Measurements from ENCODE around the gene TSPAN15.
"Not testable (repeated sequence)": the region's sequence is repeated elsewhere in the genome, so short reads cannot be mapped to it uniquely, and the experiment has no call there.

TSPAN15 gene

DNA sequence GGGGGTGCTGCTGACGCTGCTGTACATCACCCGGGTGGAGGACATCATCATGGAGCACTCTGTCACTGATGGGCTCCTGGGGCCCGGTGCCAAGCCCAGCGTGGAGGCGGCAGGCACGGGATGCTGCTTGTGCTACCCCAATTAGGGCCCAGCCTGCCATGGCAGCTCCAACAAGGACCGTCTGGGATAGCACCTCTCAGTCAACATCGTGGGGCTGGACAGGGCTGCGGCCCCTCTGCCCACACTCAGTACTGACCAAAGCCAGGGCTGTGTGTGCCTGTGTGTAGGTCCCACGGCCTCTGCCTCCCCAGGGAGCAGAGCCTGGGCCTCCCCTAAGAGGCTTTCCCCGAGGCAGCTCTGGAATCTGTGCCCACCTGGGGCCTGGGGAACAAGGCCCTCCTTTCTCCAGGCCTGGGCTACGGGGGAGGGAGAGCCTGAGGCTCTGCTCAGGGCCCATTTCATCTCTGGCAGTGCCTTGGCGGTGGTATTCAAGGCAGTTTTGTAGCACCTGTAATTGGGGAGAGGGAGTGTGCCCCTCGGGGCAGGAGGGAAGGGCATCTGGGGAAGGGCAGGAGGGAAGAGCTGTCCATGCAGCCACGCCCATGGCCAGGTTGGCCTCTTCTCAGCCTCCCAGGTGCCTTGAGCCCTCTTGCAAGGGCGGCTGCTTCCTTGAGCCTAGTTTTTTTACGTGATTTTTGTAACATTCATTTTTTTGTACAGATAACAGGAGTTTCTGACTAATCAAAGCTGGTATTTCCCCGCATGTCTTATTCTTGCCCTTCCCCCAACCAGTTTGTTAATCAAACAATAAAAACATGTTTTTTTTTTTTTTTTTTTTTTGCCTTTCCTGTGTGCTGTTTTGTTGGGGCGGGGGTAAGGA is 55.8 kb downstream of the TSPAN15 start:
- in situ Hi-C loops (cut with MboI; ENCODE audit: low pct_unique_long_range_greater_than_20kb, low sequenced_read_pairs): loop anchor here (10.0 to 25.0 kb wide), 2 partner anchors 72 to 270 kb away; no protein-coding TSS in a partner anchor
- peak; percentile 12 for DNase-seq

DNA sequence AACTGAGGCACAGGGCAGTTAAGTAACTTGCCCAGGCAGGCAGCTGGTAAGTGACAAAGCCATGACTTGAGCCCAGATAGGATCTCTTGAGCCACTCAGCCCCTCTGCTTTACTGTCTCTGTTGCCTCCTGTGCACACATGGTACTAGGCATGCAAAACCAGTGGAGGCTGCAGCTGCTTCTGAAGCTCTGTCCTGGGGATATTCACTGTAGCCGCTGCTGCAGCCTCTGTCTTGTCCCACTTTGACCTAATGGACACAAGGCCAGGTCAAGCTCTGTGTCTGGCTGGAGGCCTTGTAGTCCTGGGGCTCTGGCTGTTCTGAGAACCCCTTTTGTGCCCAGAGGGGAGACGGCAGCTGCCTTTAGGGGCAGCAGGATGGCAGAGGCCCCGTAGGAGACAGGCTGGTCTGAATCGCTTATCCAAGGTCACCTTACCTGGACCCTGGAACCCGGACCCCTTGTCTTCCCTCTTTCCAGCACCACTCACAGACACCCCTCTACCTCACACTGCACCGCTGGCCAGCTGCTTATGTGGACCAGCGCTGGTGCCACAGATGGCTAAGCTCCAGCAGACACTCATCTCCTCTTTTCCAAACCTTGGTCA is 57.6 kb downstream of the TSPAN15 start:
- in situ Hi-C loops (cut with MboI; ENCODE audit: low pct_unique_long_range_greater_than_20kb, low sequenced_read_pairs): loop anchor here (10.0 to 25.0 kb wide), 2 partner anchors 74 to 272 kb away; no protein-coding TSS in a partner anchor
- no peak for DNase-seq

DNA sequence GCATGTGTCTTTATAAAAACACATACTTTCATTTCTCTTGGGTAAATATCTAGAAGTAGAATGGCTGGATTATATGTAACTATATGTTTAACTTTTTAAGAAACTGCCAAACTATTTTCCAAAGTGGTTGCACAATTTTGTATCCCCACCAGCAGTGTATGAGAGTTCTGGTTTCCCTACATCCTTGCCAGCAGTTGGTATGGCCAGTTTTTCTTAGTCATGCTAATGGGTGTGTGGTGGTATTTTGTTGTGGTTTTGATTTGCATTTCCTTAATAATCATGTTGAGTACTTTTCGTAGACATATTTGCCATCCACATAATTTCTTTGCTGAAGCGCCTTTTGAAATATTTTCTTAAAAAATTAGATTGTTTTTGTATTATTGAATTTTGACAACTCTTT is 61.6 kb downstream of the TSPAN15 start:
- in situ Hi-C loops (cut with MboI; ENCODE audit: low pct_unique_long_range_greater_than_20kb, low sequenced_read_pairs): loop anchor here (10.0 to 25.0 kb wide), 2 partner anchors 122 to 276 kb away; partner anchors contain the start of gene FAM241B

DNA sequence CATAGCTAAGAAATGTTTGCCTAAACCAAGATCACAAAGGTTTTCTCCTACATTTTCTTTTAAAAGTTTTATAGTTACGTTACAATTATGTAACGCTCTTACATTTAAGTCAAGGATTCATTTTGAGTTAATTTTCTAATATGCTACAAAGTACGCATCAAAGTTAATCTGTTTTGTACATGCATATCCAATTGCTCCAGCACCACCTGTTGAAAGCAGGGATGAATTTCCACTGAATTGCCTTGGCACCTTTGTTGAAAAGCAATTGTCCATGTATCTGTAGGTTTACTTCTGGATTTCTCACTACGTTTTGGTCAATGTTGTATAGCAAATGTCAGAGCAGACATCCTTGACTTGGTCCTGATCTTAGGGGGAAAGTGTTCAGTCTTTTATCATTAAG is 62.4 kb downstream of the TSPAN15 start:
- no peak for DNase-seq
- in situ Hi-C loops (cut with MboI; ENCODE audit: low pct_unique_long_range_greater_than_20kb, low sequenced_read_pairs): loop anchor here (10.0 to 25.0 kb wide), 2 partner anchors 121 to 276 kb away; partner anchors contain the start of gene FAM241B

More for the DNA sequence above, 61.6 kb downstream of the TSPAN15 start:
- DNase-seq: no peak

DNA sequence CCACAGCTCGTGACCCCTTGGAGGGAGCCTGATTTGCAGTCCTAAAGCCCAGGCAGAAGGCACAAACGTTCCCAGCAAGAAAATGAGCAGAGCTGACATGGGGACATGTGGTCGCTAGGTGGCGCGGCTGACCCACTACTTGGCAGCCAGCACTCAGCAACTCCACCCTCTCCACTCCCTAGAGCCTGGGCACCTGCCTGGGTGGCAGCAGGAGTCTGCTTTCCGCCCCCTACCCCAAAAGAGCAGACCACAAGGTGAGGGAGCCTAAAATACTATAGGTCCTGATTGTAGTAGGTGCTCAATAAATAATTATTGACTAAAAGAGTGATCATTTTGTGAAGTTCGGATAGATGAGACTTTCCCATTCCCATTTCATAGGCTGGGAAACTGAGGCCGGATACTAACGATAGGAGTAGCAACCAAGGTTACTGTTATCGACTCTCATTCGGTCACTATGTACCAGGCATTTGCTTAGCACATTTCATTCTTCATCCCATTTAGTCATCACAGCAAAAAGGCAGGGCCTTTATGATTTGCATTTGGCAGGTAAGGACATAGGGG is 64.5 kb downstream of the TSPAN15 start:
- in situ Hi-C loops (cut with MboI; ENCODE audit: low pct_unique_long_range_greater_than_20kb, low sequenced_read_pairs): loop anchor here (10.0 to 25.0 kb wide), 2 partner anchors 119 to 278 kb away; partner anchors contain the start of gene FAM241B
- peak; percentile 86 for DNase-seq

DNA sequence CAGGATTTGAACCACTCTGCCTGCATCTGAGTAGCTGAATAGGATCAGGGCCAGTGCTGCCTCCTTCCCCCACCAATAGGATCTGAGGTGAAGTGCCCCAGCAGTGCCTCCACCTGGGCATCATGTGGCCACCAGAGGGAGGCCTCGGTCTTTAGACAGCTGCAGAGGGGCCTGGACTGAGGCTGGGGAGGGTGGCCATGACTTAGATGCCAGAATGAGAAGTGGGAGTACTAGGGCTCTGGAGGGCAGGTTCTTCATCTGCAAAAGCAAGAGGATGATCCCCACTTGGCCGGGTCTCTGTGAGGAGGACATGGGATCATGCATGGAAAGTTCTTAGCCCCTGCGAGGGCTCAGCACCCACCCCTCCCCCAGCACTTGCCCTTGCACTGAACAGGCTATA is 65.1 kb downstream of the TSPAN15 start:
- in situ Hi-C loops (cut with MboI; ENCODE audit: low pct_unique_long_range_greater_than_20kb, low sequenced_read_pairs): loop anchor here (10.0 to 25.0 kb wide), 2 partner anchors 118 to 279 kb away; partner anchors contain the start of gene FAM241B
- peak; percentile 45 for DNase-seq

DNA sequence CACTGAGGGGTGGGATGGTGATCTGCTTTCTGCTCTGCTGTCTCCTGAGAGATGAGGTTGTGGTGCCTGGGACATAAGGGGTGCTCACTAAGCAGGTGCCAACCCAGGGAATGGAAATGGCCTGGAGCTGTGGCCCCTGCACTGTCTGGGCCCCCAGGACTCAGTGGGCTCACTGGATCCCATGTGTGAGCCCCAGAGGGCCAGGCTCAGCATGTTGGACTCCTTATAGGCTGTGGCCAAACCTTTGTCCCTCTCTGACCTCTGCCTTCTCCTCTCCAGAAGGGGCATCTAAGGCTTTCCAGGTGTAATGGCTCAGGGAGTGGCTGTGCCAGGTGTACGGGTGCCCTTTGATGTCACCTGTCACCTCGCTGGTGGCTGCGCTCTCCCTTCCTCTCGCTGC is 65.5 kb downstream of the TSPAN15 start:
- DNase-seq: no peak
- in situ Hi-C loops (cut with MboI; ENCODE audit: low pct_unique_long_range_greater_than_20kb, low sequenced_read_pairs): loop anchor here (10.0 to 25.0 kb wide), 2 partner anchors 118 to 279 kb away; partner anchors contain the start of gene FAM241B

DNA sequence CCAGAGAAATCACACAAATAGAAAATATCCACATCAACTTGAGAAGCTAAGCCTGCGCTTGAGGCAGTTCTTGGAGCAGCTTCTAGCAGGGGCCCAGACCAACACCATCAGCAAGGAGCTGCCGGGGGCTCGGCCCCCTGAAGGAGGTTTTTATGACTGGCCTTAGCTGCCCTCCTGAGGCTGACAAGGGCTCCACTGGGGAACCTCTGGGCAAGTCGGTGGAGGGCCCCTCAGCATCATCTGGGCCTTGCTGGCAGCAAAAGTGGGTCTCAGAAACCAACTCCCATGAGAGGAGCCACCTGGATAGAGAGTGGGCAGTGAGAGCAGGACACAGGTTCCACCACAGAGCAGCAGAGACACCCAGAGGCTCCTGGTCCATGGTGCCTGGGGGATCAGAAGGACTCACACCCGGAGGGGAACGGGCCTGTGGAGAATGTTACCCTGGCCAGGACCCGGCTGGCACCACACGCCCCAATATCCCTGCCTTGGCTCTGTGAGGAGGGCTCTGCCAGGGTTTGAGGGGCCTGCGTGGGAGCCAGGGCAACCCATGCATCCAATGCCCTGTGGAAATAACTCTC is 66.1 kb downstream of the TSPAN15 start:
- no peak for DNase-seq
- in situ Hi-C loops (cut with MboI; ENCODE audit: low pct_unique_long_range_greater_than_20kb, low sequenced_read_pairs): loop anchor here (10.0 to 25.0 kb wide), 2 partner anchors 117 to 280 kb away; partner anchors contain the start of gene FAM241B

DNA sequence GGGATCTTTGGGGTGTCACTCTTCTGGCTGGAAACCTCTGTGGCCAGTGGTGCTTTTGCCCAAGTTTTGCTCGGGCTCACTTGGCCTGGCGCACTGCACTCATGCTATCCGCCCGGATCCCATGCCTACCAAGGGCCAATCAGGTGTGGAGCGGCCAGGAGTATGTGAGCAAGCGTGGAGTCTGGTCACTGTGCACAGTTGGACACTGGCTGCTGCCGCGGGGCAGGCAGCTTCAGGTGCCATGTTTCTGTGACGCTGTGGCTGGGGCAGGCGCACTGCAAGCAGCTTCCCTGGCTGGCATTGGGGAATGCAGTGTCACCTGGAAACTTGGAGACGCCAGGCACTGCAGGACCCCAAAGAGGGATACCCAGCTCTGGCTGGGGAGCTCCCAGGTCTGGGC is 76.7 kb downstream of the TSPAN15 start:
- in situ Hi-C loops (cut with MboI; ENCODE audit: low pct_unique_long_range_greater_than_20kb, low sequenced_read_pairs): no loop called here
- no peak for DNase-seq

DNA sequence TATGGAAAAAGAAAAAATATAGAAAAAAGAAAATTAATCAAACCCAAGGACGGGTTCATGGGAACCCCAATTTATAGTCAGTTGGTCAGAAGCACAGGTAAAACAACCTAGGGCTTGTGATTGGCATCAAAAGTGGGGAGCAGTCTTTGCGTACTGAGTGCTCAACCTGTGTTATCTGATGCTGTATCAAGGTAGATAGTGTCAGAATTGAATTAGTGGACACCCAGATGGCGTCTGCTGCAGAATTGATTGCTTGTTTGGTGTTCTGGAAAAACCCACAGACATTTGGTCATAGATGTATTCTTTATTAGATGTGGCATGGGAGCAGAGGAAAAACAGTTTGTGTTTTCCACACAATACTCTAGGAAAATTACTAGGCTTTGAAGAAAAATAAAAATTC is 82.4 kb downstream of the TSPAN15 start:
- no peak for DNase-seq
- in situ Hi-C loops (cut with MboI; ENCODE audit: low pct_unique_long_range_greater_than_20kb, low sequenced_read_pairs): no loop called here

DNA sequence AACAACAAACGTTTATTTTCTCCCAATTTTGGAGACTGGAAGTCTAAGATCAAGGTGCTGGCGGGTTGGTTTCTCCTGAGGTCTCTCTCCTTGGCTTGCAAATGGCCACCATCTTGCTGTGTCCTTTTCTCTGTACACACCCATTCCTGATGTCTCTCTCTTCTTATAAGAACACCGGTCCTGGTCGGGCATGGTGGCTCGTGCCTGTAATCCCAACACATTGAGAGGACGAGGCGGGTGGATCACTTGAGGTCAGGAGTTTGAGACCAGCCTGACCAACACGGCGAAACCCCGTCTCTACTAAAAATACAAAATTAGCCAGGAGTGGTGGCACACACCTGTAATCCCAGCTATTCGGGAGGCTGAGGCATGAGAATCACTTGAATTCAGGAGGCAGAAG is 85.3 kb downstream of the TSPAN15 start:
- in situ Hi-C loops (cut with MboI; ENCODE audit: low pct_unique_long_range_greater_than_20kb, low sequenced_read_pairs); DNase-seq: not testable (repeated sequence)

DNA sequence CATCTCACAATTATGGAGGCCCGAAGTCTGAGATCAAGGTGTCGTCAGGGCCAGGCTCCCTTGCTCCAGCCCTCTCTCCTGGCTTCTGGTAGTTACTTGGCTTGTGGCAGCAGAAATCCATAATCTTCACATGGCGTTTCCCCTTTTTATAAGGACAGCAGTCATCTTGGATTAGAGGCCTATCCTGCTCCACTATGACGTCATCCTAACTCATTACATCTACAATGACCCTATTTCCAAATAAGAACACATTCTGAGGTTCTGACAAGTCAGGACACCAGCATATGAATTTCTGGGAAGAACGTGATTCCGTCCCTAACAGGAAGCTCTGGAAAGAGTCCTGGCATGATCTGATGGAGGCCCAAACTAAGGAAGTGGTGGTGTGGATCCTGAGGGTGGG is 86.2 kb downstream of the TSPAN15 start:
- in situ Hi-C loops (cut with MboI; ENCODE audit: low pct_unique_long_range_greater_than_20kb, low sequenced_read_pairs): no loop called here
- DNase-seq: no peak

DNA sequence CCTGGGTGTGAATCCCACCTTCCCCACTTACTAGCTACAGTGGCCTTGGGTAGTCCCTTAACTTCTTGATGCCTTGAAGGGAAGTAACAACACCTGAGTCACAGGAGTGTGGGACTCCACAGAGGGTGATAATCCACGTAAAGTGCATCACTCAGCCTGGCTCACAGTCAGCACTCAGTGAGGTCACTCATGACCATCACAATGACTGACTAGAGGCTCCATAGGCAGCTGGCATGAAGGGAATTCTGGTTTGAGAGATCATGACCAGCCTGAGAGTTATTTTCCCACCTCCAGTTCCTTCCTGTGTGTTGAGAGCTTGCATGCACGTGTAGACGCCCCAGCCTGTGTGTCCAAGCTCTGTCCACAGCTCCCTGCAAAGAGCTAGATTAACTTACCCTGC is 87.2 kb downstream of the TSPAN15 start:
- DNase-seq: no peak
- in situ Hi-C loops (cut with MboI; ENCODE audit: low pct_unique_long_range_greater_than_20kb, low sequenced_read_pairs): no loop called here

DNA sequence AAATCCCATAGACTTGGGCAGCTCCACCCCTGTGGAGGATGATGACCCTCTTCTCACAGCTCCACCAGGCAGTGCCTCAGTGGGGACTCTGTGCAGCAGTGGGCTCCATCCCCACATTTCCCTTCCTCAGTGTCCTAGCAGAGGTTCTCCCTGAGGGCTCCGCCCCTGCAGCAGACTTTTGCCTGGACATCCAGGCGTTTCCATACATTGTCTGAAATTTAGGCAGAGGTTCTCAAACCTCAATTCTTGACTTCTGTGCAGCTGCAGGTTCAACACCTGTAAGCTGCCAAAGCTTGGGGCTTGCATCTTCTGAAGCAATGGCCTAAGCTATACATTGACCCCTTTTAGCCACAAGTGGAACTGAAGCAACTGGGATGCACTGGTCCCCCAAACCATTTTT is 90.2 kb downstream of the TSPAN15 start:
- in situ Hi-C loops (cut with MboI; ENCODE audit: low pct_unique_long_range_greater_than_20kb, low sequenced_read_pairs): no loop called here
- DNase-seq: no peak

DNA sequence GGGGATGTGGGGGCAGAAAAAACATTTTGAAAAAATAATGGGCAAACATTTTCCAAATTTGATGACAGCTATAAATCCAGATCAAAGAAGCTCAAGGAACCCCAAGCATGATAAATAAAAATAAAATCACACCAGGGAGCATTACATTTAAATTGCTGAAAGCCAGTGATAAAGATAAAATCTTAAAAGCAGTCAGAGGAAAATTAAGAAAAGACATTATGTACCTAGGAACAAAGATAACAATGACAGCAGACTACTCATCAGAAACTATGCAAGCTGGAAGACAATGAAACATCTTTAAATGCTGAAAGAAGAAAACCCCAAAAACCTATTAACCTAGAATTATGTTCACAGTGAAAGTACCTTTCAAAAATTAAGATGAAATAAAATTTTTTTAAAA is 98.7 kb downstream of the TSPAN15 start:
- peak; percentile 5 for DNase-seq

DNA sequence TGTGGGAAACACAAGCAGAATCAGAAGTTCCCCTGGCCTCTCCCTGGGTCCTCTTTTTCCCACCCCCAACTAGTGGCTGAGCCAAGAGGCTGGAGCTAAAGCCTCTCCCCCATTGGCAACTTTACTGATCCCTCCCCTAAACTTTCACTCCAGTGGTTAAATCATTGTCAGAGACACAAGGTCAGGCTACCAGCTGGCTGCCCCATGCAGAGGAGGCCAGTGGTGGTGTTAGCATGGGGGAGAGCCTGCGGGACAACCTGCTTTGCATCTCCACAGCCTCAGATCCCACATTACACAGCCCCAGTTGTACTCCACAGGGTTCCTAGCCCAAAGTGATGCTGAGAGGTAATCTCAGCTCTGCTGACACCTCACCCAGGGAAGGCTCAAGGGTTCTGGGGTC is 101.0 kb downstream of the TSPAN15 start:
- no peak for DNase-seq
- in situ Hi-C loops (cut with MboI; ENCODE audit: low pct_unique_long_range_greater_than_20kb, low sequenced_read_pairs): no loop called here

More for the DNA sequence above, 98.7 kb downstream of the TSPAN15 start:
- in situ Hi-C loops (cut with MboI; ENCODE audit: low pct_unique_long_range_greater_than_20kb, low sequenced_read_pairs): no loop called here

DNA sequence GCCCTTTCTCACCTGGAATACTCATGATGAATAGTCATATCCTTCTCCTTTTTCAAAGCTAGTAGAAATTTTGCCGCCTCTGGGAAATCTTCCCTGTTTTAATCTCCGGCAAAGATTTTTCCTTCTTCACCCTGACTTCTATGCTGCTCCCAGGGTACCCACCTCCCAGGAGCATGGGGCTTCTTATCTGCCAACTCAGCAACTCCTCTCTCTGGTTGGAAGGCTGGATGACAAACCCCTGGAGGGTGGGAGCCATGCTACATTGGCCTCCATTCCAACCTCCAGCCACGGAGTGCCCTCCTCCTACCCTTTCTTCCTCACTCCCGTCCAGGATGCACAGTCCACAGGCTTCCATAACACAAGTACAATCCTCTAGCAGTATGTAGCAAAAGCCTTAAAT is 102.1 kb downstream of the TSPAN15 start:
- DNase-seq: no peak
- in situ Hi-C loops (cut with MboI; ENCODE audit: low pct_unique_long_range_greater_than_20kb, low sequenced_read_pairs): no loop called here

DNA sequence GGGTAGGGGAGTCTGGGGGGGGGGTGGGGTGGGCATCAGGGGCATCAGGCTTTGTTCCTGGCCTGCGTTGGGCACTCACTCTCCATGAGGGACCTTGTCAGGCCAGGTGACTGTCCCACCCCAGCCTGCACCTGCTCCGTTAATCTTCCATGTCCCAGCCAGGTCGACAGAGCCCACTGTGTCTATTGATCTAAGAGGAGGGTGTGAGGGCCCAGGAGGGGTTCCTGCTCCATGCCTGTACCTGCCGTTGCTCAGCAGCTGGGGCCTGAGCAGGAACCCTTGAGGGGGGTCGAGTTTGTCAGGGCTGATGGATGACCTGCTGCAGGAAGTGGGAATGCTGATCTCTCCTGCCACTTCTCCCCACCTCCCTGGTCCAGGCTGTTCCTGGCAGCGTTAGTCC is 103.3 kb downstream of the TSPAN15 start:
- in situ Hi-C loops (cut with MboI; ENCODE audit: low pct_unique_long_range_greater_than_20kb, low sequenced_read_pairs): no loop called here
- no peak for DNase-seq

Measured in KBM-7 (cell line).